ENCODE results near the gene NEDD9.

Gene NEDD9

DNA sequence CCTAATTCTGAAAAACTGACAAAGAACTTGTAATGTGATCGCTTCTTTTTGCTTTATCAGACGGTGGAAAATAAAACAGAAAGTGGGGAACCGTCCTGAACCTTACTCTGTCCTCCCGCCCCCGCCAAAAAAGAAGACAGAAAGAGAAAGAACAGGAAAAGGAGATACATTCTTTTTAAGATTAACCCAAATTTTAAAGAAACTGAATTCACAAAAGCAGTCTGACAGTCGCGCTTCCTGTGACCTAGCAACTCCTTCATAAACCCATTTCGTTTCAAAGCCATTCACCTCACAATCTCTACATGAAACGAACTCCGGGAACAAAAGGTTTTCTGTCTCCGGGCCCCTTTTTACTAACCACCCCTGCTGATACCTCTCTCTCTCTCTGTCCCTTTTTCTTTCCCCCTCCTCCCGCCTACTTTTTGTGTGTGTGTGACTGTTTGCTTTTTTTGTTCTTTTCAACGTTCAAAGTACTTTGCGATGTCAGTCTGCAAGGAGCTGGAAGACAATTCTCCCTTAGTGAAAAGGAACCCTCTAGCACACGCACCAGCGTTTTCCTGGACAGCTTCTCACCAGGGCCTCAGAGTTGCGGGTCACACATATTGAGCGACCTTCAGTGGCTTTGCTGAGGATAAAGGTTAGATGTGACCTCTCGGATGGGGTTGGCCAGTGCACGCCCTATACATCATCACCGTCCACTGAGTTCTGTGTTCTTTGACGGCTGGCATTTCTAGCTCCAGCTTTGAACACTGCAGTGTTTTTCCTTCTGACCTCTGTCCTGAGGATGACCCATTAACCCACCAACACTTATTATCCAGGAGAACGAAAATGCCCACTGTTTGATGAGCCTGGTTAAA, 530 bp upstream of the NEDD9 start:
- Histone ChIP-seq H3K9ac (ENCODE audit: low read depth, low read length) (peak overlapping the region; percentile 64; the same call in 1 of the 2 replicates), H3K4me3 (ENCODE audit: low read length) (peak overlapping the region; percentile 78), H3K4me1 (ENCODE audit: insufficient read depth, low read length) (peaks cover 39% of the 10 kb centered on the region), H3K36me3 (ENCODE audit: insufficient read depth, low read length) (no peaks in the 10 kb centered on the region; the same call in 1 of the 2 replicates), H3K27ac (ENCODE audit: low read depth, low read length) (peak overlapping the region; percentile 90), H3K9me3 (ENCODE audit: insufficient read depth, low read depth, low read length) (no peaks in the 10 kb centered on the region), H3K27me3 (ENCODE audit: insufficient read depth, low read length) (no peaks in the 10 kb centered on the region)
- WGBS = 19% methylated on average over 22 of the region's 23 CpGs

DNA sequence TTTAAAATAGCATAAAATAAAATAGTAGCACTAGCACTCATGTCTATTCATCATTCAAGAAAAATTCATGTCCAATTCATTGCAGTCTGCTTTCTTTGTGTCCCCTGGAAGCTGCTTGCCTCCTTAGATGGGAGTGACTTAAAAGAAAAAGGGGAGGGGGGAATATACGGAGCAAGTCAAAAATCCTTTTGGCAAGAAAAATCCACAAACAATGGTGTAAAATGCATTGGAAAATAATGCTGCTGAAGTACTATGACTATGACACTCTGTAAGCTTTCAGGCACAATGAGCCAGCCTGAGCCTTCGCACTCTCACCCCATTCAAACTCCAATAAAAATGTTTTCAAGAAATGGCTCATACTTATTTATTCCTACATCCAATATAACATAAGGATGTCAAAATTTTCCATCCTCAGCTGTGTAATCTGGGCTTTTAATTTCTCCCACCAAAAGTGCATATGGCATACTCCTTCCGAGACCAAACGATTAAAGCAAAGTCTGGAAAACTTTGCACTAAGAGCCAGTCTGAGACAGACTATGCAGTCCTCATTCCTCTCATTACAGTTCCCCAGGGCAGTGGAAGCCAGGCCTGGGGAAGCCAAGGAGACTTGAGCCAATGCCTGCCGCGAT, 790 bp downstream of the NEDD9 start:
- H3K9ac ChIP-seq (ENCODE audit: low read depth, low read length) = peak overlapping the region; percentile 32; the same call in 1 of the 2 replicates
- peak overlapping the region; percentile 32 for H3K27ac ChIP-seq (ENCODE audit: low read depth, low read length)
- peak overlapping the region; percentile 78 for H3K4me3 ChIP-seq (ENCODE audit: low read length)
- WGBS = 19% methylated on average over 6 of the region's 6 CpGs
- no peaks in the 10 kb centered on the region for H3K9me3 ChIP-seq (ENCODE audit: insufficient read depth, low read depth, low read length)
- H3K36me3 ChIP-seq (ENCODE audit: insufficient read depth, low read length) = no peaks in the 10 kb centered on the region; the same call in 1 of the 2 replicates
- H3K27me3 ChIP-seq (ENCODE audit: insufficient read depth, low read length) = no peaks in the 10 kb centered on the region
- H3K4me1 ChIP-seq (ENCODE audit: insufficient read depth, low read length) = peaks cover 36% of the 10 kb centered on the region

DNA sequence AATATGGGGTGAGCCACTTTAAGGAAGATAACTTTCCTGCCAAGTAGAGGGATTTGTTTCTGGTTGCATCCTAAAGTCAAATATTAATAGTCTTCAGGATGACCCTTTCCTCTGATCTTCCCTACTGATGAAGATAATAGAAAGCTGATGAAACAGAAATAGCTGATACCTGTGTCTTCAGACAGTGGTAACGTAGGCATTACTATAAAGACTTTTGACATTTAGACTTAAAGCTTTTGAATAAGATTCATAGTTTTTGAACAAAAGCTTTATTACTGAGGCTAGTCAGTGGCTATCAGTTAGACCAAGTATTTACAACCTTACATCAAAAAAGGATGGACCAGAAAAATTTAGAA, 1.4 kb downstream of the NEDD9 start:
- Histone ChIP-seq H3K27ac (ENCODE audit: low read depth, low read length) (no peak overlapping the region), H3K4me1 (ENCODE audit: insufficient read depth, low read length) (peaks cover 30% of the 10 kb centered on the region), H3K36me3 (ENCODE audit: insufficient read depth, low read length) (no peaks in the 10 kb centered on the region; the same call in 1 of the 2 replicates), H3K9ac (ENCODE audit: low read depth, low read length) (peak overlapping the region; percentile 5; the same call in 1 of the 2 replicates), H3K27me3 (ENCODE audit: insufficient read depth, low read length) (no peaks in the 10 kb centered on the region), H3K4me3 (ENCODE audit: low read length) (peak overlapping the region; percentile 78), H3K9me3 (ENCODE audit: insufficient read depth, low read depth, low read length) (no peaks in the 10 kb centered on the region)
- 71% methylated on average over 1 of the region's 1 CpG for WGBS

DNA sequence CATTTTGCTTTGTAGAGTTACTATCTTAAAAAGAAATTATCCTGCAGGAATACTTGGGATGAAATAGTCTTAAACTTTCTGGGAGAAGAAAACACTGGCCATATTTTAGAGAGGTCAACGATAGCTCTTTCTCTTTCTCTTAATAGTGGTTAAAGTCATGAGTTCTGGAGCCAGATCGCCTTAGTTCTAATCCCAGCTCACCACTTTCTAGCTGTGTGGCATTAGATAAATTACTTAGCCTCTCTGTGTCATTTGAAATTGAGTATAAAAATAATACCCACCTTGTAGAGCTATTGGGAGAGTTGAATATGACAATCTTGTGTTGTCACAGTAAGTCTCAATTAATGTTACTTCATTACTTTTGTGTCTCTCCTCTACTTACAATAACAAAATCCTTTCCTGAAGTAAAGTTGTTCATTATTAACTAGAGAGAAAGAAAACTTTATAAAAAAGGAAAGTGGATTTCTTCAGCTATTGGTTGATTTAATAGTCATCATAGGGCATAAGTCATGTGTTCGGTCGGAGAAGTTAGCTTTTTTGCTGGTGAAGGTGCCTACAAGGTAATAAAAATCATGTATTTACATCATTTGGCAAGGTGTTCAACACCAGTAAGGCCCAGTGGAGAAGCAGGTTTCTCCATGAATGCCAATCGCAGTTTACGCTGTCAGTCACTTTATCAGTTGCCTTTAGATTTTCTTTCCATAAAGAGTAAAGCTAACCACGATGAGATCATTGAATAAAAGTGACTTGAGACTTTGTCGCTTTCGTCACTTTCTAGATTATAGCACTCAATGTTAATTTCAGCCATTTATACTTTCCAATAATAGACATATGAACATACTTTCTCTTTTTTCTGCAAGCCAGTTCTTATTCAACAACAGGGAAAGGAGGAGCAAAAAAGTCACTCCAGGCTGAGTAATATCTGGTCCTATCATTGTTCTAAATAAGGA, 2.0 kb downstream of the NEDD9 start:
- WGBS = 86% methylated on average over 8 of the region's 9 CpGs
- Histone ChIP-seq H3K27me3 (ENCODE audit: insufficient read depth, low read length) (no peaks in the 10 kb centered on the region), H3K9me3 (ENCODE audit: insufficient read depth, low read depth, low read length) (no peaks in the 10 kb centered on the region), H3K36me3 (ENCODE audit: insufficient read depth, low read length) (no peaks in the 10 kb centered on the region; the same call in 1 of the 2 replicates), H3K4me1 (ENCODE audit: insufficient read depth, low read length) (peaks cover 30% of the 10 kb centered on the region), H3K27ac (ENCODE audit: low read depth, low read length) (no peak overlapping the region), H3K4me3 (ENCODE audit: low read length) (peak overlapping the region; percentile 78), H3K9ac (ENCODE audit: low read depth, low read length) (peak overlapping the region; percentile 5; the same call in 1 of the 2 replicates)

DNA sequence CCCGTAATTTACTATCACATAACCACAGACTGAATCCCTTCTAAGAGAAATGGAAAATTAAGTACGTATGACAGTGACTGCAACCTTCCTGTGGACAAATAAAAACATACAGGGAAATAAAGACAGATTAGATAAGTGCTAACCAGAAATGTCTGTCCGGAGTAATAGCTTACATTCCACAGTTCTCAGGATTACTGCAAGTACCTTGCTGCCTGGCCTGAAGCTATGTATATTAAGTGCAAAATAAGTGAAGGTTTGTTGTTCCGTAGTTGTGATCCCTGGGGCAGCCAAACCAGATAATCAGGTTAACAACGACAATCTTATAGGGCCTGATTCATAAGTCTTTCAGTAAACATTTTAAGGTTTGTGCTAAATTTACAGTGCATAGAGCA, 2.8 kb downstream of the NEDD9 start:
- peaks cover 31% of the 10 kb centered on the region for H3K4me1 ChIP-seq (ENCODE audit: insufficient read depth, low read length)
- no peak overlapping the region for H3K27ac ChIP-seq (ENCODE audit: low read depth, low read length)
- WGBS = 71% methylated on average over 4 of the region's 5 CpGs
- H3K9ac ChIP-seq (ENCODE audit: low read depth, low read length) = no peak overlapping the region
- peak overlapping the region; percentile 78 for H3K4me3 ChIP-seq (ENCODE audit: low read length)
- no peaks in the 10 kb centered on the region; the same call in 1 of the 2 replicates for H3K36me3 ChIP-seq (ENCODE audit: insufficient read depth, low read length)
- no peaks in the 10 kb centered on the region for H3K9me3 ChIP-seq (ENCODE audit: insufficient read depth, low read depth, low read length)
- no peaks in the 10 kb centered on the region for H3K27me3 ChIP-seq (ENCODE audit: insufficient read depth, low read length)

DNA sequence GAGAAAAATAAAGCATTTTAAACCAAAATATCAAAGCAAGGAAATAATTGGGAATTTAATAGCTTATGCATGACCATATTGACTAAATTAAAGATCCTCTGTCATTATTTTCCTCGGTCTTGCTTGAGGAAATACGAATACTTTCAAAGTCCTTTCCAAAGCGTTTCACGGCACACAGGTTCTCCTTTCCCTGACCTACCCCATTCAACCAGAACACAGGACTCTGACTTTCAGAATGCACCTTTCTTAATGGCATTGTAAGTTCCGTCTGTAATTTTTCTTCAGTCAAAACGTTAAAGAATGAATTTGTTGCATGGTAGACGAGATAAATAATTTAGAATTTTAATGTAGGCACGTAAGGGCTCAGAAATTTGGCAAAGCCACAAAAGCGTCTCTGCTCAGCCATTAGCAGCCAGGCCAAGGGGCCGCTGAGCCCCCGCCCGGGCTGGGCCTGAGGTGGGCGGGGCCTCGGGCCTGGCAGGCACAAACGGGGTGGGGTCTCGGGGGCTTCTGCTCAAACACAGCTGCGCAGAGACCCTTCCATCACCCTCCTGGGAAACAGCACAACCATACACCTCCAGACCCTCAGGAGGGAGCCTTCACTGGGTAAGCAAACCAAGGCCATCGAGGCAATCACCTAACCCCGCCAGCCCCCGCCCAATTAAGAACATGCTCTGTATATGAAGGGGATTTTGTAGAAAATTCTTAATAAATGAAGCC, 3.4 kb downstream of the NEDD9 start:
- Histone ChIP-seq H3K27me3 (ENCODE audit: insufficient read depth, low read length) (no peaks in the 10 kb centered on the region), H3K36me3 (ENCODE audit: insufficient read depth, low read length) (no peaks in the 10 kb centered on the region; the same call in 1 of the 2 replicates), H3K4me3 (ENCODE audit: low read length) (peak overlapping the region; percentile 78), H3K4me1 (ENCODE audit: insufficient read depth, low read length) (peaks cover 29% of the 10 kb centered on the region), H3K27ac (ENCODE audit: low read depth, low read length) (no peak overlapping the region), H3K9ac (ENCODE audit: low read depth, low read length) (no peak overlapping the region), H3K9me3 (ENCODE audit: insufficient read depth, low read depth, low read length) (no peaks in the 10 kb centered on the region)
- 16% methylated on average over 18 of the region's 20 CpGs for WGBS

DNA sequence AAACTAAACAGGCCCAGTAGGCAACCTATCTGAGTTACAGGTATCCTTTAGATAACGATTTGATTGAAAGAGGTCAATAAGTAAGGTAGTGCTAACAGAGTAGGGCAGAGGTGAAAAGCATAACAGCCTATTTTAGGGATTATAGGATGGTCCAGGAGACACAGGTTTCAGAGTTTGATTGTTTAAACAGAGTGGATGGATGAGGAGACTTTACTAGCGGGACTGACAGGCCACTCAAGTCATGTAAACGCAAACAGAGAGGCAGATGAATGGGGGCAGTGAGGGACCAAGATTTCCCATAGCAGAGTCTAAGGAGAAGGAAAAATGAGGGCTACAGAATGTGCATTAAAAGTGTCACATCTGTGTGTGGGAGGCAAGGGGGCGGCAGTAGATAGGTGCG, 4.8 kb downstream of the NEDD9 start:
- H3K4me3 ChIP-seq (ENCODE audit: low read length) = no peak overlapping the region
- no peaks in the 10 kb centered on the region for H3K27me3 ChIP-seq (ENCODE audit: insufficient read depth, low read length)
- no peak overlapping the region for H3K27ac ChIP-seq (ENCODE audit: low read depth, low read length)
- WGBS = 75% methylated on average over 5 of the region's 5 CpGs
- H3K9ac ChIP-seq (ENCODE audit: low read depth, low read length) = no peak overlapping the region
- H3K4me1 ChIP-seq (ENCODE audit: insufficient read depth, low read length) = peaks cover 17% of the 10 kb centered on the region
- no peaks in the 10 kb centered on the region for H3K9me3 ChIP-seq (ENCODE audit: insufficient read depth, low read depth, low read length)
- no peaks in the 10 kb centered on the region; the same call in 1 of the 2 replicates for H3K36me3 ChIP-seq (ENCODE audit: insufficient read depth, low read length)

DNA sequence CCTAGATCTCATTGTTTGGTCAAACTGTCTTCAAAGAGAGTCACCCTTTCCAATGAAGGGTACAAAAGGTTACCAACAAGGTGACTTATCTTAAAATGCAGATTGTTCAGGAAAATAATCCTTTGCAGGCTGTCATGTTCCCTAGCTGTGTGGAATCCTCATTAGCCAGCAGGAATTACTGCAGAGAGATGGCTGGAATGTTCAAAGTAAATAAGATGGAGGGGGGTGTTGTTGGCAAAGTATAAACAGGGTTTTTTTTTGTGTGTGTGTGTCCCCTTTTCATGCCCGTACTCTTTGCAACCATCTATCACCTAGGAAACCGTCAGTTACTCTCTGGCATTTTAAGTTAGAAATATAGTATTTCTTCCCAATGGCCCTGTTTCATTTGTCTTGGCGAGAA, 6.5 kb downstream of the NEDD9 start:
- WGBS = 100% methylated on average over 2 of the region's 3 CpGs
- H3K36me3 ChIP-seq (ENCODE audit: insufficient read depth, low read length) = no peaks in the 10 kb centered on the region; the same call in 1 of the 2 replicates
- no peak overlapping the region for H3K27ac ChIP-seq (ENCODE audit: low read depth, low read length)
- H3K27me3 ChIP-seq (ENCODE audit: insufficient read depth, low read length) = no peaks in the 10 kb centered on the region
- H3K4me3 ChIP-seq (ENCODE audit: low read length) = no peak overlapping the region
- H3K9me3 ChIP-seq (ENCODE audit: insufficient read depth, low read depth, low read length) = no peaks in the 10 kb centered on the region
- H3K9ac ChIP-seq (ENCODE audit: low read depth, low read length) = no peak overlapping the region
- peaks cover 17% of the 10 kb centered on the region for H3K4me1 ChIP-seq (ENCODE audit: insufficient read depth, low read length)

DNA sequence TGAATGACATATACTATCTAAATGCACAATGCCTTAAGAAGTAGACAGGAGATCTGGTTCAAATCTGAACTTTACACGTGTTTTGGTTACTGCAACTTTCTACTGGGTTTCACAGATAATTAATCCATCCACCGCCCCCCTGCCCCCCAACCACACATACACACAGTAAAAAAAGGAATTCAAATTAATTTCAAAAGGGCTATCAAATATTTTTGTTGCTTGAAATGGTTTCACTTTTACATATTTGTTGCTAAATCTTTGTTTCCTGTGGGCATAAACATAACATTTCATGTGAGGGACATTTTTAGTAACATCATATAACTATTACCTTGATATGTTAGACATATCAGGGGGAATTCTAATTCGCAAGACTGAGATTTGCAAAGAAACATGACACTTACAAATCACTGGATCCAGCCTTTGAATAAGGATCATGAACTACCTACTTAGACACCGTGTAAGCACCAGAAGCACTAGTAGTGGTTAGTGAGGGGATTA, 7.5 kb downstream of the NEDD9 start:
- no peak overlapping the region for H3K4me3 ChIP-seq (ENCODE audit: low read length)
- no peaks in the 10 kb centered on the region for H3K27me3 ChIP-seq (ENCODE audit: insufficient read depth, low read length)
- no peak overlapping the region for H3K9ac ChIP-seq (ENCODE audit: low read depth, low read length)
- no peaks in the 10 kb centered on the region; the same call in 1 of the 2 replicates for H3K36me3 ChIP-seq (ENCODE audit: insufficient read depth, low read length)
- H3K4me1 ChIP-seq (ENCODE audit: insufficient read depth, low read length) = peaks cover 17% of the 10 kb centered on the region
- no peaks in the 10 kb centered on the region for H3K9me3 ChIP-seq (ENCODE audit: insufficient read depth, low read depth, low read length)
- H3K27ac ChIP-seq (ENCODE audit: low read depth, low read length) = no peak overlapping the region
- 95% methylated on average over 3 of the region's 4 CpGs for WGBS

DNA sequence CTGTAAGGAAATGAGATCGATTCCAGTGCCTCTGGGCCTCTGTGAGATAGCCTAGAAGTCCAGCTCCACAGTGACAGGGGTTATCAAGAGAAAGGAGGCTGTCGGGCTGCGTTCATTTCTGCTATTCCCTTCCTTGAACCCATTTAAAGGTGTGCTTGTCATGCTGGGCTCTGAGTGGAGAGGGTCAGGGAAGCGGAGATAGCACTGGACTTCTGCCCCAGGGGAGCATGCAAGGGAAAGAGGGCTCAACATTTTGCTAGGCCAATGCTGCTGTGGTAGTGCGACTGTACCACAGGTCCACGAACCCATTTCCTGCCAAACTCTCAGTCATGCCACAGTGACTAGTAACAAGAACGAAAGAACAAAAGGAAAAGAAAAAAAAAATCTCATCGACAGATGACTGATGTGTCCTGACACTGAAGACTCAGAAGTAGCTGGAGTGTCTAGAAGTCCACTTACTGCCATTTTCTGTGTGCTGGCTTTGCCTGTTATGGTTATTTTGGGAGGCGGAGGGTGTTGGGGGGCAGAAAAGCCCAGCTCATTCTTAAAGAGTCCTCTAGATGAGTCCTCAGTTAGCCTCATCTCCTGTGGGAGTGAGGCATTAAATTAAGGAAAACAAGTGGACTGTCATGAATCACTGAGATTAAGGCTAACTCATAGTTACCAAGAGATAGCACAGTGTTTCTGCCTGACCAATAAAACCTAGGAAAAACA, 8.1 kb downstream of the NEDD9 start:
- H3K36me3 ChIP-seq (ENCODE audit: insufficient read depth, low read length) = no peaks in the 10 kb centered on the region; the same call in 1 of the 2 replicates
- H3K27ac ChIP-seq (ENCODE audit: low read depth, low read length) = no peak overlapping the region
- no peak overlapping the region for H3K4me3 ChIP-seq (ENCODE audit: low read length)
- H3K9me3 ChIP-seq (ENCODE audit: insufficient read depth, low read depth, low read length) = no peaks in the 10 kb centered on the region
- H3K4me1 ChIP-seq (ENCODE audit: insufficient read depth, low read length) = peaks cover 12% of the 10 kb centered on the region
- H3K9ac ChIP-seq (ENCODE audit: low read depth, low read length) = no peak overlapping the region
- 90% methylated on average over 9 of the region's 9 CpGs for WGBS
- H3K27me3 ChIP-seq (ENCODE audit: insufficient read depth, low read length) = no peaks in the 10 kb centered on the region

Measured in HUES64 (cell line).